Measurements from ENCODE around the gene MDK. TPM values are rescaled to one million over a fixed set of nuclear protein-coding genes. Genes with fewer than 3 reads are reported as not detected.

The MDK gene
- total and polyA plus RNA-seq, 4 donors, result 2.3 to 41.8 (median 13.5) TPM

DNA sequence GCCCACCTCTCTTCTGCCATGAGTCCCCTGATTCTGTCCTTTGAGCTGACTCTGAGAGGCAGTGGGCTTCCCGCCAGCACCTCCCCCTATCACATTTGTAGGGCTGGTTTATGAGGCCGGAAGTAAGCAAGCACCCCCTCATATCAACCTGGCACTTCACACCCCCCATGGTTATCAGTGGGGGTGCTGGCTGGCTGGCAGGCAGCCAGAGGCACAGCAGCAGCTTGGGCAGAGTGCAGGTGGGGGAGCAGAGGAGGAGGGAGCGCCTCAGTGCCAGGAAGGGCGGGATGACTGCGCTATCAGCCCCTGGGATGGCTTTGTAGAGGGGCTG is 33.0 kb downstream of the MDK start:
- TF ChIP-seq HNF4G (IDR thresholded peaks at IDR 0.05) (no peak), NR2F2 (IDR thresholded peaks at IDR 0.05) (no peak), HNF4A (conservative IDR thresholded peaks at IDR 0.05) (no peak), TAF1 (conservative IDR thresholded peaks at IDR 0.05) (no peak), FOXA1 (IDR thresholded peaks at IDR 0.05) (no peak), JUND (IDR thresholded peaks at IDR 0.05) (no peak), RAD21 (IDR thresholded peaks at IDR 0.05) (no peak), GABPA (IDR thresholded peaks at IDR 0.05 in 1 of 2, conservative IDR thresholded peaks at IDR 0.05 in 1 of 2) (no peak), ZBTB33 (IDR thresholded peaks at IDR 0.05) (no peak), EGR1 (IDR thresholded peaks at IDR 0.05; ENCODE audit: low read depth in 2 of 2) (no peak), ATF3 (IDR thresholded peaks at IDR 0.05) (no peak), RXRA (IDR thresholded peaks at IDR 0.05) (no peak), YY1 (IDR thresholded peaks at IDR 0.05) (no peak)
- TF ChIP-seq, protein P1, sequence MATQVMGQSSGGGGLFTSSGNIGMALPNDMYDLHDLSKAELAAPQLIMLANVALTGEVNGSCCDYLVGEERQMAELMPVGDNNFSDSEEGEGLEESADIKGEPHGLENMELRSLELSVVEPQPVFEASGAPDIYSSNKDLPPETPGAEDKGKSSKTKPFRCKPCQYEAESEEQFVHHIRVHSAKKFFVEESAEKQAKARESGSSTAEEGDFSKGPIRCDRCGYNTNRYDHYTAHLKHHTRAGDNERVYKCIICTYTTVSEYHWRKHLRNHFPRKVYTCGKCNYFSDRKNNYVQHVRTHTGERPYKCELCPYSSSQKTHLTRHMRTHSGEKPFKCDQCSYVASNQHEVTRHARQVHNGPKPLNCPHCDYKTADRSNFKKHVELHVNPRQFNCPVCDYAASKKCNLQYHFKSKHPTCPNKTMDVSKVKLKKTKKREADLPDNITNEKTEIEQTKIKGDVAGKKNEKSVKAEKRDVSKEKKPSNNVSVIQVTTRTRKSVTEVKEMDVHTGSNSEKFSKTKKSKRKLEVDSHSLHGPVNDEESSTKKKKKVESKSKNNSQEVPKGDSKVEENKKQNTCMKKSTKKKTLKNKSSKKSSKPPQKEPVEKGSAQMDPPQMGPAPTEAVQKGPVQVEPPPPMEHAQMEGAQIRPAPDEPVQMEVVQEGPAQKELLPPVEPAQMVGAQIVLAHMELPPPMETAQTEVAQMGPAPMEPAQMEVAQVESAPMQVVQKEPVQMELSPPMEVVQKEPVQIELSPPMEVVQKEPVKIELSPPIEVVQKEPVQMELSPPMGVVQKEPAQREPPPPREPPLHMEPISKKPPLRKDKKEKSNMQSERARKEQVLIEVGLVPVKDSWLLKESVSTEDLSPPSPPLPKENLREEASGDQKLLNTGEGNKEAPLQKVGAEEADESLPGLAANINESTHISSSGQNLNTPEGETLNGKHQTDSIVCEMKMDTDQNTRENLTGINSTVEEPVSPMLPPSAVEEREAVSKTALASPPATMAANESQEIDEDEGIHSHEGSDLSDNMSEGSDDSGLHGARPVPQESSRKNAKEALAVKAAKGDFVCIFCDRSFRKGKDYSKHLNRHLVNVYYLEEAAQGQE (IDR thresholded peaks at IDR 0.05), result no peak
- TF ChIP-seq, protein P2, sequence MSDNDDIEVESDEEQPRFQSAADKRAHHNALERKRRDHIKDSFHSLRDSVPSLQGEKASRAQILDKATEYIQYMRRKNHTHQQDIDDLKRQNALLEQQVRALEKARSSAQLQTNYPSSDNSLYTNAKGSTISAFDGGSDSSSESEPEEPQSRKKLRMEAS (IDR thresholded peaks at IDR 0.05), result no peak
- TF ChIP-seq, protein P3, sequence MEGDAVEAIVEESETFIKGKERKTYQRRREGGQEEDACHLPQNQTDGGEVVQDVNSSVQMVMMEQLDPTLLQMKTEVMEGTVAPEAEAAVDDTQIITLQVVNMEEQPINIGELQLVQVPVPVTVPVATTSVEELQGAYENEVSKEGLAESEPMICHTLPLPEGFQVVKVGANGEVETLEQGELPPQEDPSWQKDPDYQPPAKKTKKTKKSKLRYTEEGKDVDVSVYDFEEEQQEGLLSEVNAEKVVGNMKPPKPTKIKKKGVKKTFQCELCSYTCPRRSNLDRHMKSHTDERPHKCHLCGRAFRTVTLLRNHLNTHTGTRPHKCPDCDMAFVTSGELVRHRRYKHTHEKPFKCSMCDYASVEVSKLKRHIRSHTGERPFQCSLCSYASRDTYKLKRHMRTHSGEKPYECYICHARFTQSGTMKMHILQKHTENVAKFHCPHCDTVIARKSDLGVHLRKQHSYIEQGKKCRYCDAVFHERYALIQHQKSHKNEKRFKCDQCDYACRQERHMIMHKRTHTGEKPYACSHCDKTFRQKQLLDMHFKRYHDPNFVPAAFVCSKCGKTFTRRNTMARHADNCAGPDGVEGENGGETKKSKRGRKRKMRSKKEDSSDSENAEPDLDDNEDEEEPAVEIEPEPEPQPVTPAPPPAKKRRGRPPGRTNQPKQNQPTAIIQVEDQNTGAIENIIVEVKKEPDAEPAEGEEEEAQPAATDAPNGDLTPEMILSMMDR (IDR thresholded peaks at IDR 0.05; ENCODE audit: low read depth, low read length, missing input control), result no peak
- no peak overlapping the region for H3K4me3 ChIP-seq (ENCODE audit: low read depth in 1 of 3, low read length in 3 of 3)
- H3K4me1 ChIP-seq (ENCODE audit: control insufficient read depth in 4 of 4, insufficient read depth in 4 of 4, low read length in 3 of 4), result no peaks in the 10 kb centered on the region
- no peak for DNase-seq (ENCODE audit: low spot score)
- no peak overlapping the region for H3K27ac ChIP-seq (ENCODE audit: low read depth in 1 of 2, low read length in 2 of 2)
- H3K9me3 ChIP-seq (ENCODE audit: control insufficient read depth in 4 of 4, low read length in 3 of 4), result no peaks in the 10 kb centered on the region
- 97% methylated on average over 5 of the region's 5 CpGs for WGBS
- H3K27me3 ChIP-seq (ENCODE audit: control insufficient read depth in 4 of 4, insufficient read depth in 4 of 4, low read length in 3 of 4), result no peaks in the 10 kb centered on the region
- H3K36me3 ChIP-seq (ENCODE audit: control insufficient read depth in 4 of 4, insufficient read depth in 3 of 4, low read depth in 1 of 4, low read length in 3 of 4), result peaks cover 5 to 39% (median 20%) of the 10 kb centered on the region in 4 donors
- no peak overlapping the region for H3K9ac ChIP-seq (ENCODE audit: low read depth in 1 of 2, low read length in 2 of 2)

DNA sequence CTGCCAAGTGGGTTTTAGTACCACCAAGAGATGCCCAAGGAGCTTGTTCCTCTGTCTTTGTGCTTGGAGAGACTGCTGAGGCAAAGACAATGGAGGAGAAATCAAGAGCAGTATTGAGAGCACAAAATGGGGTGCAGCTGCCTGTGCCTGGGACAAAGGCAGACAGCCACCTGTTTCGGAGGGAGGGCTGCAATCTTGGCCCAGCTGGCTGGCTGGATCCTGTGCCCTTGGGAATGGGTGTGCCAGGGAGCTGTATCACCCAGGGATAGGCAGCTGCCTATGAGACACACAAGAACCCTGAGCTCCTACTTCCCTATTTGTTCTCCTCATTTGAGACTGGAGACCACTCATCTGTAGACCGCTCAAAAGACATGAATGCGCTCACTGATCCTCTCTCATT is 33.4 kb downstream of the MDK start:
- Histone ChIP-seq H3K9ac (ENCODE audit: low read depth in 1 of 2, low read length in 2 of 2) (no peak overlapping the region), H3K4me3 (ENCODE audit: low read depth in 1 of 3, low read length in 3 of 3) (no peak overlapping the region), H3K27me3 (ENCODE audit: control insufficient read depth in 4 of 4, insufficient read depth in 4 of 4, low read length in 3 of 4) (no peaks in the 10 kb centered on the region), H3K27ac (ENCODE audit: low read depth in 1 of 2, low read length in 2 of 2) (no peak overlapping the region), H3K9me3 (ENCODE audit: control insufficient read depth in 4 of 4, low read length in 3 of 4) (no peaks in the 10 kb centered on the region), H3K36me3 (ENCODE audit: control insufficient read depth in 4 of 4, insufficient read depth in 3 of 4, low read depth in 1 of 4, low read length in 3 of 4) (peaks cover 3 to 34% (median 17%) of the 10 kb centered on the region in 4 donors), H3K4me1 (ENCODE audit: control insufficient read depth in 4 of 4, insufficient read depth in 4 of 4, low read length in 3 of 4) (no peaks in the 10 kb centered on the region)
- TF ChIP-seq, protein P3 (IDR thresholded peaks at IDR 0.05; ENCODE audit: low read depth, low read length, missing input control), result no peak
- TF ChIP-seq NR2F2 (IDR thresholded peaks at IDR 0.05) (no peak), YY1 (IDR thresholded peaks at IDR 0.05) (no peak), FOXA2 (IDR thresholded peaks at IDR 0.05) (no peak), ZBTB33 (IDR thresholded peaks at IDR 0.05) (no peak), TAF1 (conservative IDR thresholded peaks at IDR 0.05) (no peak), RXRA (IDR thresholded peaks at IDR 0.05) (no peak), FOXA1 (IDR thresholded peaks at IDR 0.05) (no peak), RAD21 (IDR thresholded peaks at IDR 0.05) (no peak), ATF3 (IDR thresholded peaks at IDR 0.05) (no peak), HNF4A (conservative IDR thresholded peaks at IDR 0.05) (no peak), HNF4G (IDR thresholded peaks at IDR 0.05) (no peak)
- TF ChIP-seq, protein P2 (IDR thresholded peaks at IDR 0.05), result no peak
- 63% methylated on average over 3 of the region's 3 CpGs for WGBS
- DNase-seq (ENCODE audit: low spot score), result no peak
